Osteoblast (primary cell): ENCODE measurements around the gene WWOX. TPM values are rescaled to one million over a fixed set of nuclear protein-coding genes. Genes with fewer than 3 reads are reported as not detected.

Experiments
- DNase-seq: peaks from one replicate; pipeline ENCODE4 v3.0.0; 2011; ENCODE audit warnings: low spot score, mixed read lengths; ENCODE audit not compliant: insufficient read length; ENCODE audit errors: missing footprints
- H2AFZ ChIP-seq: 2 replicates; pipeline ENCODE4 v1.6.0; 2011; ENCODE audit warnings: mild to moderate bottlenecking, low read length
- H3K27ac ChIP-seq: 2 replicates; pipeline ENCODE4 v1.5.1; 2011; ENCODE audit warnings: mild to moderate bottlenecking, low read depth, low read length, moderate library complexity
- H3K27me3 ChIP-seq: 2 replicates; pipeline ENCODE4 v1.6.0; 2012; ENCODE audit warnings: mild to moderate bottlenecking, control low read depth, inconsistent platforms, low read length, moderate library complexity; ENCODE audit not compliant: insufficient read depth
- H3K36me3 ChIP-seq: 2 replicates; pipeline ENCODE4 v1.5.1; 2011; ENCODE audit warnings: mild to moderate bottlenecking, low read length, control low read depth, moderate library complexity; ENCODE audit not compliant: insufficient read depth
- H3K4me1 ChIP-seq: 2 replicates; pipeline ENCODE4 v1.5.1; 2011; ENCODE audit warnings: mild to moderate bottlenecking, low read length, control low read depth, moderate library complexity; ENCODE audit not compliant: insufficient read depth
- H3K4me2 ChIP-seq: 2 replicates; pipeline ENCODE4 v1.6.0; 2011; ENCODE audit warnings: mild to moderate bottlenecking, low read length; ENCODE audit not compliant: insufficient read depth
- H3K4me3 ChIP-seq: fragments of 200-600 bp; sonication (generic); 3 replicates; pipeline ENCODE4 v1.5.1; 2012; ENCODE audit warnings: mild to moderate bottlenecking, low read length, inconsistent platforms; ENCODE audit not compliant: insufficient read depth
- H3K79me2 ChIP-seq: 2 replicates; pipeline ENCODE4 v1.6.0; 2012; ENCODE audit warnings: mild to moderate bottlenecking, low read length, control low read depth, inconsistent platforms; ENCODE audit not compliant: insufficient read depth
- H3K9me3 ChIP-seq: 2 replicates; pipeline ENCODE4 v1.5.1; 2011; ENCODE audit warnings: low read depth, low read length, control low read depth
- H4K20me1 ChIP-seq: 2 replicates; pipeline ENCODE4 v1.6.0; 2012; ENCODE audit warnings: mild to moderate bottlenecking, low read length, control low read depth; ENCODE audit not compliant: insufficient read depth
- total RNA-seq: library from RNA; depleted of rRNA; stranded (reverse); fragments of >200 nt; gene quantifications from 2 replicates; pipeline ENCODE4 v1.2.3, GENCODE V29; 2012
- TF ChIP-seq, protein P1 (sequence below): IDR thresholded peaks from 2 replicates; pipeline ENCODE4 v1.5.1; 2011; ENCODE audit warnings: mild to moderate bottlenecking, low read depth, low read length, moderate library complexity; ENCODE audit errors: extremely low read depth

Gene WWOX
- total RNA-seq, 1 donor, result 23.9 TPM

- Histone ChIP-seq H3K4me3 (no peak overlapping the region), H2AFZ (no peak overlapping the region), H3K9me3 (no peaks in the 10 kb centered on the region), H4K20me1 (no peaks in the 10 kb centered on the region), H3K4me2 (no peak overlapping the region), H3K27ac (no peak overlapping the region), H3K4me1 (no peaks in the 10 kb centered on the region), H3K27me3 (no peaks in the 10 kb centered on the region), H3K79me2 (no peaks in the 10 kb centered on the region), H3K36me3 (no peaks in the 10 kb centered on the region)
- DNase-seq, result no peak
- TF ChIP-seq, protein P1, sequence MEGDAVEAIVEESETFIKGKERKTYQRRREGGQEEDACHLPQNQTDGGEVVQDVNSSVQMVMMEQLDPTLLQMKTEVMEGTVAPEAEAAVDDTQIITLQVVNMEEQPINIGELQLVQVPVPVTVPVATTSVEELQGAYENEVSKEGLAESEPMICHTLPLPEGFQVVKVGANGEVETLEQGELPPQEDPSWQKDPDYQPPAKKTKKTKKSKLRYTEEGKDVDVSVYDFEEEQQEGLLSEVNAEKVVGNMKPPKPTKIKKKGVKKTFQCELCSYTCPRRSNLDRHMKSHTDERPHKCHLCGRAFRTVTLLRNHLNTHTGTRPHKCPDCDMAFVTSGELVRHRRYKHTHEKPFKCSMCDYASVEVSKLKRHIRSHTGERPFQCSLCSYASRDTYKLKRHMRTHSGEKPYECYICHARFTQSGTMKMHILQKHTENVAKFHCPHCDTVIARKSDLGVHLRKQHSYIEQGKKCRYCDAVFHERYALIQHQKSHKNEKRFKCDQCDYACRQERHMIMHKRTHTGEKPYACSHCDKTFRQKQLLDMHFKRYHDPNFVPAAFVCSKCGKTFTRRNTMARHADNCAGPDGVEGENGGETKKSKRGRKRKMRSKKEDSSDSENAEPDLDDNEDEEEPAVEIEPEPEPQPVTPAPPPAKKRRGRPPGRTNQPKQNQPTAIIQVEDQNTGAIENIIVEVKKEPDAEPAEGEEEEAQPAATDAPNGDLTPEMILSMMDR, result no peak
Measured at GRCh38 chr16:78289844-78290277, 190.4 kb downstream of the WWOX start.

DNA sequence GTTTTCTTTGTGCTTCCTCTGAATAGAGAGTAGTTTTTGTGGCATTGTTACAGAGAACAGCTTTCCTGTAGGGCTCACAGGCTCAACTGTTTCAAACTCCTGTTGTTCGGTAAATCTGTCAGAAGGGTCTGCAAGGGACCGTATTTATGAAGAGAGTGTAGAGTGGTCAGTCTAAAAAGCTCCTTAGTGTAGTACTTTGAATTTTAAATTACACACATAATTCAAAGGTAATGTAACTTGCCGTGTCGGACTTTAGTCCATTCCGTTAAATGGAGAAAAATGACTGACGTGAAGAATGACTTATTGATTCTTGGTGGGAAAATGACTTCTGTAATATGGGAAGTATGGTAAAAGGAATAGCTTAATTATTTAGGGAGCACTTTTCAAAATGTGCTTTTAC lies 190.9 kb downstream of the WWOX start:
- H4K20me1 ChIP-seq, result no peaks in the 10 kb centered on the region
- H3K9me3 ChIP-seq, result no peaks in the 10 kb centered on the region
- no peak overlapping the region for H3K4me2 ChIP-seq
- no peaks in the 10 kb centered on the region for H3K4me1 ChIP-seq
- no peaks in the 10 kb centered on the region for H3K79me2 ChIP-seq
- H3K27ac ChIP-seq, result no peak overlapping the region
- TF ChIP-seq, protein P1, result no peak
- no peaks in the 10 kb centered on the region for H3K27me3 ChIP-seq
- no peak overlapping the region for H3K4me3 ChIP-seq
- no peak for DNase-seq
- H3K36me3 ChIP-seq, result no peaks in the 10 kb centered on the region
- no peak overlapping the region for H2AFZ ChIP-seq

DNA sequence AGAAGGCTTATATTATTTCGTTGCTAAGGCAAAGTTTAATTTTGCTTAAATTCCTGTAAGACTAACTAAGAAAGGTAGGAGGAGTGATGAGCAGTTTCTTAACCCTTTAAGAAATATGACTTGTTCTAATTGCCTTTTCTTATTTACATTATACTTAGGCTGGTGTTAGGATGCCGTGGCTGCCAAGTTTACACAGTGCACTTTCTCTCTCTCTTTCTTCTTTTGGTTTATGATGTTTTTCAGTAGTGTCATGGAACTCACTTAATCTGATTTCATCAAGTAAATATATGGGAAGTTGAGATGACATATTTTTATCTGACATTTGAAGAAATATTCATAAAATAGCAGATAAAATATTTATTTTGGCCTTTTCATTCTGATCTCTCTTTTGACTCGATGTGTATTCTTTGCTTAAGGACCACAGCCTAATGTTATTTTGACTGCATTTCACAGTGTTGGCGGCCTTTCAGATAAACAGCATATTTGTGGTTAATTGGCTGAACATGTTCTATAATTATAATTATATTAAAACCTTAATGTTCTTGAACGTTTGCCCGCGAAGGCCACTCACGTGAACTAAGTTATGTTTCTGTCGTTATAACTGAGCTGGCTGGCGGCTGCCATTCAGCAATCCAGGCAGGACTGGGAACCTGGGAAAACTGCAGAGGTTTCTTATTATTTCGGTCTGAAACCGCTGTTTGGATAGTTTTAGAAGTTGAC lies 191.6 kb downstream of the WWOX start:
- no peaks in the 10 kb centered on the region for H3K36me3 ChIP-seq
- no peaks in the 10 kb centered on the region for H3K27me3 ChIP-seq
- no peak overlapping the region for H2AFZ ChIP-seq
- no peak overlapping the region for H3K27ac ChIP-seq
- H3K79me2 ChIP-seq, result no peaks in the 10 kb centered on the region
- H3K4me3 ChIP-seq, result no peak overlapping the region
- H3K4me1 ChIP-seq, result no peaks in the 10 kb centered on the region
- DNase-seq, result no peak
- TF ChIP-seq, protein P1, result no peak
- H4K20me1 ChIP-seq, result no peaks in the 10 kb centered on the region
- H3K4me2 ChIP-seq, result no peak overlapping the region
- no peaks in the 10 kb centered on the region for H3K9me3 ChIP-seq

- H3K4me2 ChIP-seq, result no peak overlapping the region
- TF ChIP-seq, protein P1, result no peak
Measured at GRCh38 chr16:78291604-78292003, 192.2 kb downstream of the WWOX start.

More at GRCh38 chr16:78291604-78292003, 192.2 kb downstream of the WWOX start:
- Histone ChIP-seq H3K27me3 (no peaks in the 10 kb centered on the region), H4K20me1 (no peaks in the 10 kb centered on the region), H3K36me3 (no peaks in the 10 kb centered on the region), H3K79me2 (no peaks in the 10 kb centered on the region), H3K9me3 (no peaks in the 10 kb centered on the region), H2AFZ (no peak overlapping the region), H3K4me1 (no peaks in the 10 kb centered on the region), H3K4me3 (no peak overlapping the region), H3K27ac (no peak overlapping the region)
- no peak for DNase-seq
